PC-9 (cell line): Measurements from ENCODE around the gene NARF. TPM values are rescaled to one million over a fixed set of nuclear protein-coding genes. Genes with fewer than 3 reads are reported as not detected.
A peak's percentile ranks its signal among the peaks of the same experiment; 100 is the strongest.

Experiments used
- BruUV-seq: library from RNA; stranded (reverse); fragments of 400-500 nt; replicated peaks from 2 replicates; lab custom pipeline; 2021; lab: Mats Ljungman, UMichigan
- CTCF ChIA-PET: fragments of 300-600 bp; sonication (Branson Sonifier 250); formaldehyde crosslinking; loops from one replicate; lab custom pipeline; 2022; ENCODE audit warnings: antibody characterized with exemption; lab: Charles Lee
- POLR2A ChIA-PET: fragments of 300-600 bp; sonication (Branson Sonifier 250); formaldehyde crosslinking; loops from one replicate; lab custom pipeline; 2022; ENCODE audit warnings: antibody characterized with exemption; ENCODE audit not compliant: unreplicated experiment; lab: Charles Lee
- DNase-seq, 2 experiments: peaks; one replicate each; pipeline versions ENCODE4 v3.0.0 to v3.0.0-alpha.2; 2015 to 2022; ENCODE audit warnings: mixed read lengths in 1 of 2
- H2AFZ ChIP-seq: fragments of 200-600 bp; sonication (generic); 2 replicates; pipeline ENCODE4 v1.8.1; 2017; ENCODE audit warnings: antibody characterized with exemption
- H3F3A ChIP-seq: fragments of 200-600 bp; sonication (generic); 2 replicates; pipeline ENCODE4 v1.8.1; 2017; ENCODE audit warnings: antibody characterized with exemption, mild to moderate bottlenecking, low read depth; ENCODE audit not compliant: insufficient read depth
- H3K27ac ChIP-seq: fragments of 200-600 bp; sonication (generic); 2 replicates; pipeline ENCODE4 v1.6.1; 2016; ENCODE audit warnings: mixed run types
- H3K27me3 ChIP-seq: fragments of 200-600 bp; sonication (generic); 2 replicates; pipeline ENCODE4 v1.6.1; 2016; ENCODE audit warnings: low read depth, mixed run types; ENCODE audit not compliant: insufficient read depth
- H3K36me3 ChIP-seq: fragments of 200-600 bp; sonication (generic); 2 replicates; pipeline ENCODE4 v1.6.1; 2016; ENCODE audit warnings: low read depth, mixed run types
- H3K4me1 ChIP-seq: fragments of 200-600 bp; sonication (generic); replicated peaks from 2 replicates; pipeline ENCODE4 v1.6.1; 2016; ENCODE audit warnings: mixed run types; ENCODE audit not compliant: insufficient read depth
- H3K4me2 ChIP-seq: fragments of 200-600 bp; sonication (generic); 2 replicates; pipeline ENCODE4 v1.6.1; 2017; ENCODE audit warnings: mixed run types
- H3K4me3 ChIP-seq: fragments of 200-600 bp; sonication (generic); 2 replicates; pipeline ENCODE4 v1.6.1; 2016; ENCODE audit warnings: mixed run types
- H3K79me2 ChIP-seq: fragments of 200-600 bp; sonication (generic); 2 replicates; pipeline ENCODE4 v1.6.1; 2017; ENCODE audit warnings: low read depth, mixed run types
- H3K9me2 ChIP-seq: fragments of 200-600 bp; sonication (generic); 2 replicates; pipeline ENCODE4 v1.8.1; 2017; ENCODE audit warnings: mild to moderate bottlenecking; ENCODE audit not compliant: insufficient read depth
- H3K9me3 ChIP-seq: fragments of 200-600 bp; sonication (generic); 2 replicates; pipeline ENCODE4 v1.8.1; 2016; ENCODE audit warnings: low read depth; ENCODE audit not compliant: insufficient read depth
- H4K20me1 ChIP-seq: fragments of 200-600 bp; sonication (generic); 2 replicates; pipeline ENCODE4 v1.8.1; 2017; ENCODE audit not compliant: insufficient read depth
- EZH2 ChIP-seq: fragments of 200-600 bp; sonication (generic); IDR thresholded peaks from 2 replicates; pipeline ENCODE4 v1.8.0; 2017; ENCODE audit warnings: antibody characterized with exemption, low read depth
- intact Hi-C: fragments of 100-400 bp; cut with micrococcal nuclease; formaldehyde crosslinking; loops from one replicate; pipeline ENCODE4 v1.10.0; 2022; ENCODE audit not compliant: unreplicated experiment
- total RNA-seq: library from RNA; stranded (reverse); gene quantifications from 2 replicates; pipeline ENCODE4 v1.2.3, GENCODE V29; 2021
- TF ChIP-seq, protein P1 (sequence below): fragments of 200-600 bp; sonication (generic); conservative IDR thresholded peaks from 2 replicates; pipeline ENCODE4 v1.6.1; 2017; ENCODE audit warnings: mixed run types, antibody characterized with exemption, mild to moderate bottlenecking, moderate library complexity

Gene NARF
- total RNA-seq, 1 experiment from 2014 or later = 57.2 TPM

DNA sequence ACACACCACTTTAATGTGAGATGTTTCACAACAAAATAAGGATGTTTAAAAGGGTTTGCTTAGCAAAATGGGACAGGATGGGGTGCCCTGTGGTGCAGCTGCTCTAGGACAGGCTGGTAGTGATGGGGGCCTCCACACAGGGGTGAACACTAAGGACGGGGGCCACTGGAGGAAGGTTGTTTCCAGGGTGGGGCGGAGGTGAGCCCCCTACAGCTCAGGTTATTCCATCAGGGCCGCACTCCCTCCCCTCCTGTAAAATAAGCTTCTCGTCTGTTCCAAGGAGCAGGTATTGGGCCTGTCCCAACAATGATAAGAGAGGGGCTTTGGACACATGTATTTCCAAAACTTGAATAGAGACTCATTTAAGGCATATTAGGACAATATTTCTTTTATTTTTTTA lies 42.3 kb upstream of the NARF start:
- no peaks in the 10 kb centered on the region for H3K9me2 ChIP-seq
- H3K4me1 ChIP-seq = peaks cover 9% of the 10 kb centered on the region
- H4K20me1 ChIP-seq = peaks cover 9% of the 10 kb centered on the region
- H3K36me3 ChIP-seq = 0 out of 2 replicates have a peak, but pooled peaks cover 3% of the 10 kb centered on the region
- H3K27me3 ChIP-seq = no peaks in the 10 kb centered on the region
- no peak overlapping the region for H3K4me3 ChIP-seq
- no peak overlapping the region for H3K27ac ChIP-seq
- TF ChIP-seq, protein P1, sequence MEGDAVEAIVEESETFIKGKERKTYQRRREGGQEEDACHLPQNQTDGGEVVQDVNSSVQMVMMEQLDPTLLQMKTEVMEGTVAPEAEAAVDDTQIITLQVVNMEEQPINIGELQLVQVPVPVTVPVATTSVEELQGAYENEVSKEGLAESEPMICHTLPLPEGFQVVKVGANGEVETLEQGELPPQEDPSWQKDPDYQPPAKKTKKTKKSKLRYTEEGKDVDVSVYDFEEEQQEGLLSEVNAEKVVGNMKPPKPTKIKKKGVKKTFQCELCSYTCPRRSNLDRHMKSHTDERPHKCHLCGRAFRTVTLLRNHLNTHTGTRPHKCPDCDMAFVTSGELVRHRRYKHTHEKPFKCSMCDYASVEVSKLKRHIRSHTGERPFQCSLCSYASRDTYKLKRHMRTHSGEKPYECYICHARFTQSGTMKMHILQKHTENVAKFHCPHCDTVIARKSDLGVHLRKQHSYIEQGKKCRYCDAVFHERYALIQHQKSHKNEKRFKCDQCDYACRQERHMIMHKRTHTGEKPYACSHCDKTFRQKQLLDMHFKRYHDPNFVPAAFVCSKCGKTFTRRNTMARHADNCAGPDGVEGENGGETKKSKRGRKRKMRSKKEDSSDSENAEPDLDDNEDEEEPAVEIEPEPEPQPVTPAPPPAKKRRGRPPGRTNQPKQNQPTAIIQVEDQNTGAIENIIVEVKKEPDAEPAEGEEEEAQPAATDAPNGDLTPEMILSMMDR = no peak
- no peak for TF ChIP-seq EZH2
- intact Hi-C loops = loop anchor here (5.0 kb wide), 1 partner anchor 136 kb away; no protein-coding TSS in a partner anchor
- ChIA-PET POLR2A (interaction anchor here (0.6 kb wide), 1 partner anchor 30 kb away, joined by 4 read pairs; no protein-coding TSS in a partner anchor), CTCF (no interaction called here)
- H2AFZ ChIP-seq = no peak overlapping the region
- no peak for DNase-seq
- no TSS peak for BruUV-seq
- H3K79me2 ChIP-seq = 0 out of 2 replicates have a peak, but pooled peaks cover 3% of the 10 kb centered on the region
- no peak overlapping the region for H3K4me2 ChIP-seq
- no peaks in the 10 kb centered on the region for H3K9me3 ChIP-seq
- H3F3A ChIP-seq = no peaks in the 10 kb centered on the region

DNA sequence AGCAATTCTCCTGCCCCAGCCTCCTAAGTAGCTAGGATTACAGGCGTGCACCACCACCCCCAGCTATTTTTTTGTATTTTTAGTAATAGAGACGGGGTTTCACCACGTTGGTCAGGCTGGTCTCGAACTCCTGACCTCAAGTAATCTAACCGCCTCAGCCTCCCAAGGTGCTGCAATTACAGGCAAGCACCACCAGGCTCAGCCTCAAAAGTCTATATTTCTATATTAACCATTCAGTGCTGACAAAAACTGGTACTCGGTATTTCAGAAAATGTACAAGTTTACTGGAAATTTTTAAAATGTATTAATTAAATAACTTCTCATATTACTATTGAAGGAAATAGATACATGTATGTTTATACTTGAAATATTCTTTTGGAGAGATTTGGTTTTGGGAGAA lies 41.8 kb upstream of the NARF start:
- BruUV-seq = no TSS peak
- Histone ChIP-seq H3K9me3 (no peaks in the 10 kb centered on the region), H2AFZ (no peak overlapping the region), H3K36me3 (0 out of 2 replicates have a peak, but pooled peaks cover 3% of the 10 kb centered on the region), H3K79me2 (0 out of 2 replicates have a peak, but pooled peaks cover 3% of the 10 kb centered on the region), H3K4me1 (peaks cover 9% of the 10 kb centered on the region), H3K27ac (no peak overlapping the region), H3K27me3 (no peaks in the 10 kb centered on the region), H4K20me1 (peaks cover 9% of the 10 kb centered on the region), H3F3A (no peaks in the 10 kb centered on the region), H3K4me3 (no peak overlapping the region), H3K4me2 (no peak overlapping the region), H3K9me2 (no peaks in the 10 kb centered on the region)
- intact Hi-C loops = loop anchor here (5.0 kb wide), 1 partner anchor 136 kb away; no protein-coding TSS in a partner anchor
- ChIA-PET POLR2A (no interaction called here), CTCF (no interaction called here)
- TF ChIP-seq, protein P1 = peak; percentile 26; the same call in 1 of the 2 replicates
- no peak for TF ChIP-seq EZH2
- DNase-seq = no peak

DNA sequence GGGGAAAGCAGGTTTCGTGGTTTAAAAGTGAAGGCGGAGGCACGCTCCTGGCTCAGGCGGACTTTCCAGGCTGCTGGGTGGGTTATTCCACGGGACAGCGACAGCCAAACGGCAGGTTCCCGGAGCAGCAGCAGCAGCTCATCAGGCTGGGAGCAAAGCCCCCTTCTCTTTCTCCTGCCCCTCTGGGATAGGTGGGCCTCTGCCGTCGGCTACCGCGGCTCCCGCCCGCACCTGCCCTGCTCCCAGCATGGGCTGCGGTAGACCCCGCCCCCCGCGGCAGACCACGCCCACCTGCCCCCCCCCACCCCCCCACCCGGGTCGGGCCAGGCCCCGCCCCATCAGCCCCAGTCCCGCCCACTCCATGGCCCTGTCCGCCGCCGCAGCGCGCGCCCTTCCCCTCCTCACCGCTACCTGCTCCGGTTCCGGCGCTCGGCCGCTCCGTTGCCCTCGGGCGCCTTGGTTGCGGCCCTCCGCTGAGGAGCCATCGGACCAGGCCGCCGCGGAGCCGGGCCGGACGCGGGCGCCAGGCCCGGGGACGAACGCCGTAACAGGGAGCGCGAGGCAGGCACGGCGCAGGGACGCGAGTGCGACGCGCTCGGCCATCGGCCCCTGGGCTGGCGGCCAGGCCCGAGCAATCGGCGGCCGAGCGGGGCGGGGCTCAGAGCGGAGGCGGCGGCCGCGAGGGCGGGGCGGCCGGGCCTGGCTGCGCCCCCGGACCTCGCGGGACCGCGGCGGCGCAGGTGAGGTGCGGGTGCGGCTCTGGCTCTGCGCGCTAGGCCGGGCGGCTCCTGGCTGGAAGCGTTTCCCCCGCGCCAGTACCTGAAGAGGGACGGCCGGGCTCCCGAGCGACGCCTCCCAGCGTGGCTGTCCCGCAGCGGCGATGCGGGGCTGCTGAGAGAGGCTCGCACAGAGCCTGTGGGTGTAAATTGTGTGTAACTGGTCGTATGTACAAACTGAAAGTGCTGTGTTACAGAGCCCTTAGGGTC lies 40.2 kb upstream of the NARF start, which contains the start of the genes HEXD and OGFOD3:
Gene HEXD (plus strand): TSS at position 347 of the 986 bp plus-strand sequence. CDS start 1,453 bp downstream, outside the sequence.
Gene OGFOD3 (minus strand): TSS at position 586 of the 986 bp plus-strand sequence. CDS start 101 bp downstream, at position 485.
- TF ChIP-seq, protein P1 = no peak
- TF ChIP-seq EZH2 = no peak
- Histone ChIP-seq H3K27me3 (no peaks in the 10 kb centered on the region), H3K36me3 (0 out of 2 replicates have a peak, but pooled peaks cover 3% of the 10 kb centered on the region), H2AFZ (peak within 1 kb of the TSS; percentile 81), H3K4me3 (peak within 1 kb of the TSS; percentile 81), H3K9me3 (no peaks in the 10 kb centered on the region), H3K27ac (no peak within 1 kb of the TSS), H3K79me2 (0 out of 2 replicates have a peak, but pooled peaks cover 3% of the 10 kb centered on the region), H4K20me1 (peaks cover 9% of the 10 kb centered on the region), H3K4me2 (peak within 1 kb of the TSS; percentile 98), H3K9me2 (no peaks in the 10 kb centered on the region), H3K4me1 (peaks cover 9% of the 10 kb centered on the region), H3F3A (no peaks in the 10 kb centered on the region)
- peak; percentile 56 to 91 for DNase-seq
- ChIA-PET POLR2A (interaction anchor here (0.7 kb wide), 1 partner anchor 84 kb away, joined by 6 read pairs; the partner anchor contains the start of gene SECTM1), CTCF (interaction anchor here (0.6 to 0.7 kb wide), 2 partner anchors 54 to 458 kb away, joined by 3 to 4 read pairs; no protein-coding TSS in a partner anchor)
- no TSS peak for BruUV-seq
- intact Hi-C loops = loop anchor here (5.0 kb wide), 1 partner anchor 134 kb away; no protein-coding TSS in a partner anchor
